IPS-NIHi11 (cell line): ENCODE measurements around the gene FIS1.
"Not testable (repeated sequence)": the region's sequence is repeated elsewhere in the genome, so short reads cannot be mapped to it uniquely, and the experiment has no call there.

ENCODE experiments used
- DNase-seq: peaks from one replicate; pipeline ENCODE4 v3.0.0; 2012; ENCODE audit warnings: mixed read lengths, low spot score

Gene FIS1

DNA sequence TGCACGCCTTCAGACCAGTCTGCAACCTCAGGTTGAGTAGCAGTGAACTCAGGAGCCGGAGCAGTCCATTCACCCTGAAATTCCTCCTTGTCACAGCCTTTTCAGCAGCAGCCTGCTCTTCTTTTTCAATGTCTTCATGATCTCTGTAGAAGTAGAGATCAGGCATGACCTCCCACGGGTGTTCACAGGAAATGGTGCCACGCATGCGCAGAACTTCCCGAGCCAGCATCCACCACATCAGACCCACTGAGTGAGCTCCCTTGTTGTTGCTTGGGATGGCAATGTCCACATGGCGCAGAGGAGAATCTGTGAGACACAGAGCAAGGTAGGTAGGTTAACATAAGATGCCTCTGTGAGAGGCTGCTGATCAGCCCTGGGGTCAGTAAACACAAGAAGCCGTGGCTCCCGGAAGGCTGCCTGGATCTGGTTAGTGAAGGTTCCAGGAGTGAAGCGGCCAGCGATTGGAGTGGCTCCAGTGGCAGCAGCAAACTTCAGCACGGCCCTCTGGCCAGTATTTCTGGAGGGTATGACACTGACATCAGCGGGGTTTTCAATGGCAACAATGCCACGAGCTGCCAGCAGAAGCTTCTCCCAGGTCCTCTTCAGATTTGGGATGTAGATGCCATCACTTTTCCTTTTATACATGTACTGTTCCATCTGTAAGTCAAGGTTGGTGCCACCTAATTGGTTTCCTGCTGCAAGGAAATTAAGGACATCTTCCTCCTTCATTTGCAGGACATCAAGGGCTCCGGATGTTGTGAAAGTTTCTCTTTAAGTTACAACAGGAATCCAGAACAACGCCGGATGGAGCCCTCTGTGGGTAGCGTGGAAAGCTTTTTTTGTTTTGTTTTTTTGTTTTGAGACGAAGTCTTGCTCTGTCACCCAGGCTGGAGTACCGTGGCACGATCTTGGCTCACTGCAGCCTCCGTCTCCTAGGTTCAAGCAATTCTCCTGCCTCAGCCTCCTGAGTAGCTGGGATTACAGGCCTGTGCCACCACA is 40.8 kb downstream of the FIS1 start:
- not testable (repeated sequence) for DNase-seq

DNA sequence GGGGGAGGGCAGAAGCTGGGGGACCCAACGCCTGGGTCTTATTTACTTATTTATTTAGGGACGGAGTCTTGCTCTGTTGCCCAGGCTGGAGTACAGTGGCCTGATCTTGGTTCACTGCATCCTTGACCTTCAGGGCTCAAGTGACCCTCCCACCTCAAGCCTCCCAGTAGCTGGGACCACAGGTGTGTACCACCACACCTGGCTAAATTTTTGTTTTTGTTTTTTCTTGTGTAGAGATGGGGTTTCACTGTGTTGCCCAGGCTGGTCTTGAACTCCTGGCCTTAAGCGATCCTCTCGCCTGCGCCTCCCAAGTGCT is 42.3 kb downstream of the FIS1 start:
- no peak for DNase-seq

DNA sequence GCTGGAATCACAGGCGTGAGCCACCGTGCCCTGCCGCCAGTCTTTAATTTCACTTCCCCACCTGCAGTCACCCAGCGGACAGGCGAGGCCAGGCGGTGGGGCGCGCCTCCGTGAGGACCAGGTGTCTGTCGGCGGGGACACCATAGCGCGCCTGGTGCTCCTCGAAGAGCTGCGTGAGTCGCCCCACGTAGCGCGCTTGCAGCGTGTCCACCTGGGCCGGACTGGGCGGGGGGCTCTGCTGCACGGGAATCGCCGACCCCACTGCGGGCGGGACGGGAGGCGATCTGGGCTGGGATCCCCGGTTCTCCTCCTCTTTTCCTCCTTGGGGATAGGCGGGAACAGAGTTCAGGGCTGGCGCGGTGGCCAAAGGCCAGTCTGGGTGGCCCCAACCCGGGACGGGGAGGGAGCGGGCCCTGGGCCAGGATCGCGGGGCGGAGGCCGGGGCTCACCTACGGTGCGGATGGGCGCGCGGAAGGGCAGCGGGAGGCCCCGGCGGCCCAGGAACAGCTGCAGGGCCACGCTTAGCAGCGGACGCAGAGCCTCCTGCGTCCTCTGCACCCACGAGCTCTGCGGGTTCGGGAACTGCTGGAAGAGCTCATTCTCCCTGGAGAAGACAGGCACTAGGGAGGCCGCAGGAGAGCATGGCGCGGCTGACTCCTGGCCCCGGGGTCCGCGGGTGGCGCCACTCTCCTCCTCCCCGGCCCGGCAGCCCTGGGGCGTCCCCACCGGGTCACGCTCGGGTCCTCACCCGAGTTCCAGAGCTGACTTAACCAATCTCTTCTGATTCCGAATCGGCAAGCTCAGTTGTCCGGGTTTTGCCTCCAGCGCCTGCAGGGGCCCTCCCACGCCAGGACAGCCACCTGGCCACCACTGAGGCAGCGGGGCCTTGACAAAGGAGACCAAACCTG is 42.9 kb downstream of the FIS1 start:
- peak; percentile 72 for DNase-seq

DNA sequence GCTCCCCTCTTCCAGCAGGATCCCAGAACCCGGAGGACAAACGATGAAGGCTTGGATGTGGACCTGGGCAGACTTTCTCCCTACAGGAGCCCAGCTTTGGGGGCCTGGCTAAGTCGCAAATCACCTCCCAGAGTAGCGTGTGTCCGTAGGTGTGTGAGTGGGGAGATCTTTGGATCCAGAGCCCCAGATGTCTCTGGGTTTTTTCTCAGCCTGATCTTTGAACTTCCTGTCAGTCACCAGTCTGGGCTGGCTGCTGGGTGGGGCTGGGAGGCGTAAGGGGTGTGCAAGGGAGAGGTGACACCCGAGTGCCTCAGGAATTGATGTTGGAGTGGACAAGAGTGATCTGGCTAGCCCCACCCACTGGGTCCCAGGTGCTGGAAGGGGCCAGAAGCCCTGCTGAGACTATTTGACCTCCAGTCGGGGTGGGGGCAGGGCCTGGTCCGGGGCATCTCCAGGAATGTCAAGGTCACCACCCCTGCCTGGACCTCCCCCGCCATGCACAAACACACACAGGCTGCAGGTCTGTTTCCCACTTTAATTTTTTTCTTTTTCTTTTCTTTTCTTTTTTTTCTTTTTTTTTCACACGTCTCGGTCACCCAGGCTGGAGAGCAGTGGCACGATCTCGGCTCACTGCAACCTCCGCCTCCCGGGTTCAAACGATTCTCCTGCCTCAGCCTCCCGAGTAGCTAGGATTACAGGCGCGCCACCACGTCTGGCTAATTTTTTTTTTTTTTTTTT is 43.9 kb downstream of the FIS1 start, which contains the start of gene MOGAT3:
Gene MOGAT3 (minus strand): TSS at position 175 of the 738 bp plus-strand sequence. CDS start 182 bp downstream, outside the sequence.
- no peak for DNase-seq

DNA sequence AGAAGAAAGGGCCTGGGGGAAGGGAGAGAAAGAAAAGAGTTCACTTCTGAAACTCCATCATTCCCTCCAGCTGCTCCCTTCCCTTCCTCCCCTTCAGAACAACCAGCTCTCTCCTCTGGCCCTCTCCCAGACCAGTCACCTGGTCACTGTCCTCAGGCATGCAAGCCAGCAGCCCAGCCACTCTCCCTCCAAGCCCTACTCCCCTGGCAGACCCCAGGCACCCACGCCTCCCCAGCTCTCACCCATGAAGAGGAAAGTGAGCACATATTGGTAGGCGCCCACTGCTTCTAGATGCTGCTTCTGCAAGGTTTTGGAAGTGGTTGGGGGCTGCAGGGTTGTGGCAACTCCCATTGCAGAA is 44.4 kb downstream of the FIS1 start:
- DNase-seq = no peak

DNA sequence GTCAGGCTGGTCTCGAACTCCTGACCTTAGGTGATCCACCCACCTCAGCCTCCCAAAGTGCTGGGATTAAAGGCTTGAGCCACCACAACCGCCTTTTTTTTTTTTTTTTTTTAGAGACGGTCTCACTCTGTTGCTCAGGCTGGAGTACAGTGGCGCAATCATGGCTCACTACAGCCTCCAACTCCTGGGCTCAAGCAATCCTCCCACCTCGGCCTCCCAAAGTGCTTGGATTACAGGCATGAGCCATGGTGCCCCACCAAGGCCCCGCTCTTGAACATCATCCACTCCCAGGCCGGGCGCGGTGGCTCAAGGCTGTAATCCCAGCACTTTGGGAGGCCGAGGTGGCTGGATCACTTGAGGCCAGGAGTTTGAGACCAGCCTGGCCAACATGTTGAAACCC is 45.4 kb downstream of the FIS1 start:
- not testable (repeated sequence) for DNase-seq

DNA sequence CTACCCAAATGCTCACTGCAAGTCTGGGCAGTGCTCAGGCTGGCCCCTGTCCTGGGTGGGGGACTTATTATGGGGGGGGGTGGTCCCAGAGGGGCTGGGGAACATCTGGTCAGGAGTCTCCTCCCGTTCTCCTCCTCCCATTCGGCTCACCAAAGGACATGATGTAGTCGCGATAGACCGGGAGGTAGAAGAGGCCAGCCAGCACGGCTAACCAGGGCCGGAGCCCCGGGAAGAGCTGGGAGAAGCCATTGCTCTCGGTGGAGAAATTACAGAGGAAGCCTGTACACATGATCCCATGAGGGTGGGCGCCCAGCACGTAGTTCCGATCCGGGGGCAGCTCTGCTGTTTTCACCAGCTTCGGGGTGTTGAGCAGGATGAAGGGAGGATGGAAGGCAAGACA is 46.4 kb downstream of the FIS1 start:
- no peak for DNase-seq

DNA sequence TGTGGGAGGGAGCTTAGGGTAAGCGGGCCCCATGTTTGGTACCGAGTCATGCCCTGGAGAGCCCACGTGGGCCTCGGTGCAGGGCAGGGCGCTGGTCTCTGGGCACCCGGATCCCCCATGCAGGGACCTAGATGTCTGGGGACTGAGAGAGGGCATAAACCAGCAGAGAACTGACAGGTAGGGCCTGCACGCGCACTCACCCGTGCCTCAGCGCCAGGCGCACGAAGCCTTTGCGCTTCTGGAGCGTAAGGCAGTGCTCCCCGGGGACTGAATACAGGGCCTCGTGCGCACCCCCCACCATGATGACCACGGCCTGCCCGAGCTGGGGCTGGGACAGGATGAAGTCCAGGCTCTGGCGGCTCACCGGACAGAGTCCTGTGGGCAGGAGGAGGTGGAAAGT is 46.9 kb downstream of the FIS1 start:
- no peak for DNase-seq

DNA sequence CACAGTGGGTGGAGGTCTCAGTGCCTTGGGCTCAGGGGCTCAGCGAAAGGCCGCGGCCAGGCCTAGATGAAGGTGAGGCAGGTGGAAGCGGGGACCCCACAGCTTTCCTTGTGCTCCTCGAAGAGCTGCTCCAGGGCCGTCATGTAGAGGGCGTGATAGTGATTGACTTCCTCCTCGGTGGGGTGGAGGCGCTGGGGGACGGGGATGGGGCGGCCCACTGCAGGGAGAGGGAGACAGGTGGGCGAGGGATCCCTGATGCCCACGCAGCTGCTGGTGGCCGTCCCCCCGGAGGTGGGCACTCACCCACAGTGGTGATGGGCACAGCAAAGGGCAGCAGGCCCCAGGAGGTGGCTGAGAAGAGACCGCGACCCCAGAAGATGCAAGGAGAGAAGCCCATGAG is 49.0 kb downstream of the FIS1 start:
- peak; percentile 10 for DNase-seq
